Sciatic nerve (tissue), 2 donors: ENCODE results near the gene MTG2. TPM values are rescaled to one million over a fixed set of nuclear protein-coding genes. Genes with fewer than 3 reads are reported as not detected.
"Not testable (repeated sequence)": the region's sequence is repeated elsewhere in the genome, so short reads cannot be mapped to it uniquely, and the experiment has no call there.

Experiments used
- ATAC-seq: fragments of 200-7000 bp; cut with Tn5 transposase; one replicate; pipeline ENCODE4 v1.9.1; 2020; ENCODE audit warnings: mild to moderate bottlenecking, moderate library complexity
- DNase-seq: peaks from one replicate; pipeline ENCODE4 v3.0.0-alpha.2; 2020; ENCODE audit warnings: low spot score
- intact Hi-C: fragments of 100-400 bp; cut with DNase I; formaldehyde crosslinking; loops from one replicate; pipeline ENCODE4 v1.14.2; 2022
- total RNA-seq: library from RNA; stranded (reverse); fragmentation: NEBNext Ultra II Directional; extraction: Animal tissue kit (Norgen Biotek cat#: 25700); gene quantifications from one replicate; pipeline ENCODE4 v1.2.1, GENCODE V29; 2021
- donor health status: DM: no; HTN: no; CAD: no.
- donor health status: DM: no; HTN: no; CAD: no.

The MTG2 gene
- total RNA-seq, 1 donor from 2014 or later = 31.4 TPM

DNA sequence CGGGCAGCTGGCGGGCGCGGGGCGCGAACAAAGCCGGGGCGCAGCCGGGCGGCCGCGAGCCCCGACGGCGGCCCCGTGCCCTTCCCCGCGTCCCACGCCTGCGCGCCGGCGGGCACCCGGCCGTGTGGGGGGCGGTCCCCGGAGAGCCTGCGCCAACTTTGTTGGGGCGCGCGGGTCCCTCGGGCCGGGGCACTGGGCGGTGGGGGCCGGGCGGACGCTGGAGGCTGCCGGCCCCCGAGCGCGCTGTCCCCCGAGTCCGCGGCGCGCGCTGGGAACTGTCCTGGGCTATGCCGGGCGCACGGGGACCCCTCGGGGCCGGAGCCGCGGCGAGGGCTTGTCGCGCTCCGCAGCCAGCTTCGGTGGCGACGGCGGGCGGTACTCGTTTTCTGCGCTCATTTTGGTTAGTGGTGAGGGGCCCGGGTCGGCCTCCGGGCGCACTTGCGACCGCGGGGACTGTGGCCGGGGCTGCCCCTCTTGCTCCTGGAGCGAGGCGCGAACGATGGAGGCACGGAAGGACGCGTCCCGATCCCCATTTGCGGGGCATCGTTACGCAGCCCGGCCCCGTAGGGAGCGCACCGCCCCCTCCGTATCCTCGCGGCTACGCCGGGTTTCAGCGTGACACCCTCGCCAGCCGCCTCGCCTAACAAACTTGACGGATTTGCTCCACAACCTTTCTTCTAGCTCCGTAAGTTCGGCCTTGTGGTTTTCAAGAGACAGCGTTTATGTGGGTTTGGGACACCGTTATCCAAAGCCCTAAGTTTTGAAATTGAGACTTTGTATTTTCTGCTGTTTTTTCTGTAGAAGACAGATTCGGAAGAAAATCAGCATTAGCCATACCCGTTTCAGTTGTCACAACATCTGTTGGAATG, 38.6 kb upstream of the MTG2 start:
- ATAC-seq (peak; percentile 41), DNase-seq (peak; percentile 70)
- intact Hi-C loops = no loop called here

DNA sequence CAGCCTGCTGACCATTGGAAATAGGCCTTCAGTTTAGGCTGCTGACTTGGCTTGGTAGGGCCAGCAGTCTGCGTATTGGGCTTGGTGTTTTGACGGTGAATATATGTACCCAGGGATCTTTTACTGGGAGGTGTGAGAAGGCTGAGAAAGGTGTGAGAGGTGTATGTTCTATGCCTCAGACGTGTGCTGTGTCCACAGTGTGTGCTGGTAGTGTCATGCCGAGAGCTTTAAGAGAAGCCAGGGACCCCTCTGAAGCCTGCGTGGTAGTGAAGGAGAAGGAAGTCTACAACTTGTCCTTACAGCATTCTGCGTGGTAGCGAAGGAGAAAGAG, 37.2 kb upstream of the MTG2 start:
- DNase-seq (no peak), ATAC-seq (no peak)
- intact Hi-C loops = no loop called here

DNA sequence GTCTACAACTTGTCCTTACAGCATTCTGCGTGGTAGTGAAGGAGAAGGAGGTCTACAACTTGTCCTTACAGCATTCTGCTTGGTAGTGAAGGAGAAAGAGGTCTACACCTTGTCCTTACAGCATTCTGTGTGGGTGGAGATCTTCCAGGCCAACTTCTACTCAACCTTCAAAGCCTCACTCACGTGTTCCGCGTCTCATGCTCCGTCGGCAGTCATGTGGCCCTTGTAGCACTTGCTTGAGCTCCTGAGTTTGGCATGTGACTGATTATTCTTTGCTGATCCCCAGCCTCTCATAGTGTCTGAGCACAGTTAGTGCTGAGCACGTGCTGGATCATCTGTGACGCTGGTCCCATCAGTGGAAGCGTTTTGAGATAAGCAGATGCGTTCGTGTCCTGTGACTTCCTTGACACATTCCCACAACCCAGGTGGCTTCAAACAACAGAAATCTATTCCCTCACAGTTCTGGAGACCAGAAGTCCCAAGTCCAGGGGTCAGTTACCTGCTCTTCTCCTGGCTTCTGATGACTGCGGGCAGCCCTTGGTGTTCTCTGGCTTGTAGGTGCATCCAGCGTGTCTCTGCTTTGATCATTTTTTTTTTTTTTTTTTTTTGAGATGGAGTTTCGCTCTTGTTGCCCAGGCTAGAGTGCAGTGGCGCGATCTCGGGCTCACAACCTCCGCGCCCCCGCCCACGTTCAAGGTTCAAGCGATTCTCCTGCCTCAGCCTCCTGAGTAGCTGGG, 36.6 kb upstream of the MTG2 start:
- intact Hi-C loops = no loop called here
- DNase-seq = no peak
- no peak for ATAC-seq

DNA sequence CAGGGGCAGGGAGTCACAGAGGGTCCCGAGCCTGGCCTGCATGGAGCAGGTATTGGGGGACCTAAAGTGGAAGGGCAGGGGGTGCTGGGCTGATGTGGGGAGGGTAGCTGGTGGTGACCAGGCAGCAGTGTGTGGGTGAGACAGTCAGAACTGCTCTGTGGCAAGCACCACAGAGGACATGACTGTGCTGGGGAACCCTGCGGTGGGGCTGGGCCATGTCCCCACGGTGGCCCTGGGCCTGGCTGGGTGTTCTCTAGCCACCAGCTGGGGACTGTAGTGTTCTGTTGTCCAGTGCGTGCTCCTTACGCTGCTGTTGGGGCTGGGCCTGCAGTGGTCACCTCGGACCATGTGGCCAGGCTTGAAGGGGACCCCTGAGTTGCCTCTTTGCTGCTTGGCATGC, 35.7 kb upstream of the MTG2 start:
- ATAC-seq (no peak), DNase-seq (no peak)
- intact Hi-C loops = no loop called here

DNA sequence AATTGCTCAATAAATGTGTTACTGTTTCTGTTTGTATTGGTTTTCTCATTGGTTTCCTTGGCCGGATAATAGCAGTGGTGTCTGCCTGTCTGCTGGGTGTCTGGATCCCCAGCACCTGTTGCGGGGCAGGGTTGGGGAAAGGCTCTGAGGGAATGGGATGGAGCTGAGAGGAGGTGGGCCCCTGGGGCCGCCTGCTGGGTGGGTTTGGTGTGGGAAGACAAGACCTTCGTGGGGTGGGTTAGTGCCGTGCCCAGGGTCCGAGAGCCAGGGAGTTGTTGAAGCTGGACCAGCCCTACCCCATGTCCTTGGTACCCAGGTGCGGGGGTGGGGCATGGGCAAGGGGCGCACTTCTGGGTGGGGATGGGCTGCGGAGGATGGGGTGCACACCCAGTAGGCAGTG, 35.3 kb upstream of the MTG2 start:
- intact Hi-C loops = no loop called here
- ATAC-seq (no peak), DNase-seq (no peak)

DNA sequence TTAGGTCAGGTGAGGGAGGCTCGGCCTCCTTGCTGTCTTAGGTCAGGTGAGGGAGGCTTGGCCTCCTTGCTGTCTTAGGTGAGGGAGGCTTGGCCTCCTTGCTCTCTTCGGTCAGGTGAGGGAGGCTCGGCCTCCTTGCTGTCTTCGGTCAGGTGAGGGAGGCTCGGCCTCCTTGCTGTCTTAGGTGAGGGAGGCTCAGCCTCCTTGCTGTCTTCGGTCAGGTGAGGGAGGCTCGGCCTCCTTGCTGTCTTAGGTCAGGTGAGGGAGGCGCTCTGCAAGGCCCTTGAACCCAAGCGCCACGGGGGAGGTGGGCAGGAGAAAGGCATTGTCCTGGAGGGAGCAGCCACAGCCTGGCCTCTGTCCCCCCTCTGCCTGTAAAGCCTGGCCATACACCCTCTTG, 34.4 kb upstream of the MTG2 start:
- ATAC-seq, DNase-seq, intact Hi-C loops: not testable (repeated sequence)

DNA sequence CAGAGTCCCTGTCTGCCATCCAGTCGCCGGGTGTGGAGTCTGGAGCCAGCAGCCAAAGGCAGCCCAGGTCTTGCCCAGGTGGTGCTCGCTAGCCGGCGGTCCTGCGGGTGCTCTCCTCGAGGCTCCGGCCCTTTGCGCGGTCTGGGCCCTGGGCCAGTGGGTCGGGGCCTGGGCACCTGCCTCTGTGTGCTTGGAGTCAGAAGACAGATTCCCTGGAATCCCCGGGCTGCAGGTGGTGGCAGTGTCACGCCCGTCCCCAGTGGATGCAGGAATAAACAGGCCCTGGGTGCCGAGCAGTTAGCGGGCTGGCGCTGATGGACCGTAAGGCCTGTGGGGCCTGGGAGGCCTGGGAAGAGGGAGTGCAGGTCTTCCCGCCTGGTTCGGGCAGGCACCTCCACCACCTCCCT, 33.9 kb upstream of the MTG2 start:
- no peak for DNase-seq
- ATAC-seq = no peak
- intact Hi-C loops = no loop called here

DNA sequence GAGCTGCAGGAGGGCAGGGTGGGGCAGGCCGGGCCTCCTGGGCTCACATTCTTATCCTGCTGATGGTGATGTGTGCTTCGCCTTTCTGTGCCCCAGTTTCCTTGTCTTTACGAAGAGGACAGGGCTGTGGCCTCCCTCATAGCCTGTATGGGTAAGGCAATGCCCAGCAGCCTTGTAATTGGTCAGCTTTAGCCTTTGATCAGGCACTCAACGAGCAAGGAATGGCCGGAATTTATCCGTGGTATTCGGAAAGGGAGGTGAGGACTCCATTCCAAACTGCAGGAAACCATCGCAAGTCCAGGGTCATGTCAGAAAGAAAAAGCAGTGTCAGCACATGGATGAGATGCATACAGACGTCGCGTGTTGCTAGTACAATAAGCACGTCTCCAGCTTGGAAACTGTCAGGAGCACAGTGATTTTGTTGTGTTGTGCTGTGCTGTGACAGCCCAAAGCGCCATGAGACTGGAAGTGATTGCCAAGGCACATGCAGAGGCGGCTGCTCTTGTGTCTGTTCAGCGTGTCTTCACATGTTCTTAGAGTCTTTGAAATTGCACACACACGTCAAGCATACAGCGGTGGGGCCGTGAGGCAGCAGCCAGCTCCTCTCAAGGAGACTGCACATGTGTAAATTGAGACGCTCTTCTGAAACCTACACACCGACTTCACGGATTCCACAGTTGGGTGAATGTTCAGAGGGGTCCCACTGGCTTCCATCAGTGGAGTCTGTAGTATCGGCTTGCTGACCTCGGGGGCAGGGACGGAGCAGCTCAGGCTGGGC, 33.1 kb upstream of the MTG2 start:
- intact Hi-C loops = no loop called here
- DNase-seq (no peak), ATAC-seq (no peak)

DNA sequence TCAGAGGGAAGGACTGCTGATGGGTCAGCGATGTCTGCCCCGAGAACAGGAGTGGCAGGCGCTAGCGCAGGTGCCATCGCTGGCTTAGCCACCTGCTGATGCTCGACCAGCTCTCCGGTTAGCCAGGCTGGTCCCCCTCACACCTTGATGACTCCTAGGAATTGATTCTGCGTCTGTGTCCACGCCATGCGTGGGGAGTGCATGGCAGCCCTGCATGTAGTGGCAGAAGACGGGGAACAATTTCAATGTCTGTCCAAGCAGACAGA, 32.6 kb upstream of the MTG2 start:
- ATAC-seq (no peak), DNase-seq (no peak)
- intact Hi-C loops = no loop called here

DNA sequence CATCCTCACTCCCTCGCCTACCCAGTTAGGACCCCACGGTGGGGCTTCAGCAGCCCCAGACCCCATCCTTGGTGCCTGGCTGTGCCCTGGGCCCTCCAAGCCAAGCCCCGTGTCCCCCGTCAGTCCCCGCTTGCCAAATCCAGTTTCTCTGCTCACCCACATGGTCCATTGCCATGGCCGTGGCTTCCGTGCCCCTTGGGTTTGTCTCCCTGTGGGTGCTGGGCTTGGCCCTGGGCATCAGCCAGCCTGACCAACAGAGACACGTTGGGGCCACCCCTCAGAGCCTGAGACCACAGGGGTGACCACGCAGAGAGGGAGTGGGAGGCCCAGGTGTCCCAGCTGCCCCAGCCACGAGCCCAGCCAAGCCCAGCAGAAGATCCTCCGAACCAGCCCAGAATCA, 31.6 kb upstream of the MTG2 start:
- intact Hi-C loops = no loop called here
- DNase-seq (no peak), ATAC-seq (no peak)

DNA sequence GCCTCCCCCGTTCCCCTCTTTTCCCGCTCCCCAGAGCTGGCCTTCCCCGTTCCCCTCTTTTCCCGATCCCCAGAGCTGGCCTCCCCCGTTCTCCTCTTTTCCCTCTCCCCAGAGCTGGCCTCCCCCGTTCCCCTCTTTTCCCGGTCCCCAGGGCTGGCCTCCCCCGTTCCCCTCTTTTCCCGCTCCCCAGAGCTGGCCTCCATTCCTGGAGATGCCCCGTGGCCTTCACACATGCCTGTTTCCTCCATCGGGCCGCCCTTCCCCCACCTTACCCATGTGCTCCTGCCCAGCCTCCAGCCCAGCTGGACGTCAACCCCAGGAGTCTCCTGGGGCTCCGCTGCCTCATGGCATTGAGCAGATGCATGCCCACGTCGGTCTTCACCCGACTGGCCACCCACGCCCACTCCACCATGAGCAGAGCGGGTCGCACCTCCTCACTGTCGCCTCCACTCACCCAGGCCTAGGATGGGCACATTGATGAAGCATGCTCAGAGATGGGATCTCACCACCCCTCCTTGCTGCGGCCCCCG, 30.9 kb upstream of the MTG2 start:
- intact Hi-C loops = no loop called here
- DNase-seq (no peak), ATAC-seq (no peak)

DNA sequence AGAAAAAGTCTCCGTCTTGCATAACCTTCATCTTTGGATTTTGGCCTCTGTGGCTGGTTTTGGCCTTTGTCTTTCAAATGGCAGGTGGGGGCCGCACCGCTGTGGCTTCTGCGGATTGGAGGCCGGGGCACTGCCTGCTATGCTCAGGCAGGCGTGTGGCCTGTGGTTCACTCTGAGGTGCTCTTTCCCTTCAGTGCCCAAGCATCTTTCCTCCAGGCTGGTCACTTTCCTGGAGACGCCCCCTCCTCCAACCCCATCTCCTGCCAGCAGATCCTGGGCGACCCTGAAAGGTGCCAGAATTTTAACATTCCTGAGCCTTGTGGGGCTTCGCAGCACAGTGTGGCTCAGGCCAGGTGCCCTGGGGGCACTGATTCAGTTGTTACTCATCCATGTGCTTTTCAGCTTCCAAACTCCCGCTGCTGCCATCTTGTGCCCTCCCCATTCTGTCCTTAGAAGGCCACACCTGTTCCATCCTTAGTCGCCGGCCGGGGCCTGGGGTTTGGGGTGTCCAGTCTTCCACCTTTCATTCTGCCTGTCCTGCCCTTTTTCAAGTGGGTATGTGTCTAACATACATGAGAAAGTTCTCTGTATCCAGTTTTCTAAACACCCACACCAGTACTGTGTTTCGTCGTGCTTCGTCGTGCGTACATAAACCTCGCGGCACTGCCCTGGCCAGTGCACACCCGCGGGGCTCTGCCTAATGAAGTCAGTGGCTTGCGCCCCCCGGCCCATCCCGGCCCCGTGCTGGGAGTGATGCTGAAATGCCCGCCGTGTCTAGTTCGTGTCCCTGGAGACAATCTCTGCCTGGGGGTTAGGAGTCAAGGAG, 27.2 kb upstream of the MTG2 start:
- intact Hi-C loops = loop anchor here (2.0 kb wide), 1 partner anchor 39 kb away; no protein-coding TSS in a partner anchor
- ATAC-seq (no peak), DNase-seq (no peak)

DNA sequence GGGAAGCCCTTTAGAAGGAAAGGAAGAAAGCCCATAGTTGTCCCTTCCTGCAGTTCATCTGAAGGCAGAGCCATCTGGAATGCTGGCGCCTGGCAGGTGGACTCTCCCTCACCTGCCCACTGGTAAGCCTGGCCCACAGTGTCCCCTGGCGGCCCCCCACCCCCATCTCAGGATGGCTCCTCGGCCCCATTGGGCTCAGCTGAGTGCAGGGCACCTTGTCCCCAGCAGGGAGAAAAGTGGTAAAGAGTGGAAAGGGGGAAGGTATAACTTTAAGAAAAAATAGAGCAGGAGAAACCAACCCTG, 26.6 kb upstream of the MTG2 start:
- DNase-seq = no peak
- intact Hi-C loops = loop anchor here (2.0 kb wide), 1 partner anchor 39 kb away; no protein-coding TSS in a partner anchor
- ATAC-seq = no peak

DNA sequence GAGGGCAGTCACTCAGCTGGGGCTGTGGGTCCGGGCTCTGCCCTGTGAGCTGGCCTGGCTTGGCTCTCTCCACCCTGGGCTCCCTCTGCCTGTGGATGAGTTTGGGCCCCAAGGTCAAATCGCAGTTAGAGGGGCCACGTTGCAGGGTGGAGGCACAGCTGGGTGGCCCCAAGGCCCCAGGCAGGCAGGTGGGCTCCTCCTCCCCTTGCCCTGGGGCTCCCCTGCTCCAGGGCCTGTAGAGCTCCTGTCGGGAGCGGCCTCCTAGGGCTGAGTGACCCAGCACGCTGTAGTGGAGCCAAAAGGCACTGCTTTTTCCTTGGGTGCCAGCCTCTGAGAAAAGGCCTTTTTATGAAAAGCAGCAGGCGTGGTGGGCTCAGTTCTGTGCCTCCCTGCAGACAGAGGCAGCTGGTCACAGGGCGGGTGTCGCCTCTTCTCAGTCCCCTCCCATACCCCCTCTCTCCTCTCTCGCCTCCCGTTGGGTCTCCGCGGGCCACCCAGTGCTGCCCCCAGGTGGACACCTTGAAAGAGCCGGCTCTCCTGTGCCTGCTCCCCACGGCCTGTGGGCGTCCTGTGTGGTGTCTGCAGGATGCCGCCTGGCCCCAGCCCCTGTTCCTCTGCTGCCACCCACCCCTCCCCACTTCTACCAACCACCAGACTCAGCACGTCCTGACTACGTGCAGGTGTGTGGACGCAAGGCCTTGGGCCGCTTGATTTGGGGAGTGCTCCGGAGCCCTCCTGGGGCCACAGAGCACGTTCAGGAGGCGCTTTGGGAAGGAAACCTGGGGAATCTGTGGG, 26.0 kb upstream of the MTG2 start:
- ATAC-seq (peak; percentile 77), DNase-seq (peak; percentile 80)
- intact Hi-C loops = loop anchor here (2.0 kb wide), 1 partner anchor 38 kb away; no protein-coding TSS in a partner anchor

DNA sequence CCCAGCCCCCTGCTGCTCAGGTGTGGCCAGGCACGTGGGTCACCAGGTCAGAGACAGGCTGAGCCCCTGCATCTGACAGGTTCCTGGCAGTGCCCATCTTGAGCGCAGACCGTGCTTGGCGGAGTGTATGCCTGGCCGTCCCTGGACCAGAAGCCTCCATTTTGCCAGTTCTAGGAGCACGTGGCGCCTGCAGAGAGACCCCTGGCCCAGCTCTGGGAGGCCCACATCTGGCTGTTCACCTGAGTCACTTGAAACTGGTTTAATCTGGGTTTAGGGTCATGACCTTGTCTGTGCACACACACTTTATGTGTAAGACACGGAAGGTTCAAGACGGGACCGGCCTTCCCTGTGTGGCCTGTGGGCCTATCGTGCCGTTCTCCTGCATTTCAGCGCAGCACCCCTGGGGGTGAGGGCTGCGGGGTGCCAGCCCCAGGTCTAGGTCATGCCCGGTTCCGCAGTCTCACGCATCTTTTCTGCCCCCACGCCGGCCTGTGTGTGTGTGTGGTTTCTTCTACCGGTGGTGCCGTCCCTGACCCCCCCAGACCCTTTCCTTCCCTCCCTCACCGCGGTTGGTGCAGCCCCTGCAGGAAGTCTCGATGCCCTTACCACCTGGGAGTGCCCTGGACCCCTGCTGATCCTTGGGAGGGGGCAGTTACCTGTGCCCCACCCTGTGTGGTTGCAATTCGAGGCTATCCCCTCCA, 25.3 kb upstream of the MTG2 start:
- ATAC-seq (no peak), DNase-seq (no peak)
- intact Hi-C loops = loop anchor here (2.0 kb wide), 1 partner anchor 37 kb away; no protein-coding TSS in a partner anchor

DNA sequence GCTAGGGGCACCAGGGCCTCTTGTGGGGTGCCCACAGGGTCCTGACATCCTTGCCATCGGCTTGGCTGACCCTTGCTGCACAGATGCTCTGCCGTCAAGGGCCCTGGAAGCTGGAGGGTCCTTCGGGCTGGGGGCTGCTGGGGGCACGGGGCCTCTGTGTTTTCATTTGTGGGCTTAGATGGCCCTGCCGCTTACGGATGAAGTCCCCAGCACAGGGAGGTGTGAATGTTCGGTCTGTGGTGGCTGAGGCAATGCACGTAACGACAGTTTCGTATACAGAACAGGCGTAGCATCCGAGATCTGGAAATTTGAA, 24.8 kb upstream of the MTG2 start:
- intact Hi-C loops = no loop called here
- no peak for ATAC-seq
- no peak for DNase-seq

DNA sequence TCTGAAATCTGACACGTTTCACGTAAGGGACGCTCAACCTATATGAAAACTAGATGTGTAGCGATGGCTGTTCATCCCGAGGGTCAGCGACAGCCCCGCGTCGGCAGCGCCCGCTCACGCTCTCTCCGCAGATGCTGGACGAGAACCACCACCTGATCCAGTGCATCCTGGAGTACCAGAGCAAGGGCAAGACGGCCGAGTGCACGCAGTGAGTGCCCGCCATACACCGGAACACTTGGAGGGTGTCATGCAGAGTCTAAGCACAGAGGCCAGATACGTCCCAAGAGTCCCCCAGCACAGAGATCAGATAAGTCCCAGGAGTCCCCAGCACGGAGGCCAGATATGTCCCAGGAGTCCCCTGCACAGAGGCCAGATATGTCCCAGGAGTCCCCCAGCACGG, 24.3 kb upstream of the MTG2 start:
- no peak for ATAC-seq
- no peak for DNase-seq
- intact Hi-C loops = no loop called here

DNA sequence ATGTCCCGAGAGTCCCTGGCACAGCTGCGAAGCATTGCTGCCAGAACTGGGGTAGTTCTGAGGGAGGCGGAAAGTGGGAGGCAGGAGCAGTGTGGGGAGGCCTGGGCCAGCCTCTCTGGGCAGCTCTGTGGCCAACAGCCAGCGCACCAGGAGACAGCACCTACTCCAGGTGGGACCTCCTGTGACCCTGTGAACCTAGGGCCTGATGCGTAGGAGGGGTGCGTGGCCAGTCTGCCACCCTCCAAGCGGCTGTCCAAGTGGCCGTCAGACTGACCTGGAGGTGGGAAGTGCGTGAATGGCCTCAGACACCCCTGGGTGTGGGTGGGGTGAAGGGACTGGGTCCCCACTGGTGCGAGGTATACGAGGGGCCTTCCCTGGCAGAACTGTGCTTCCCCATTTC, 23.8 kb upstream of the MTG2 start:
- DNase-seq (no peak), ATAC-seq (no peak)
- intact Hi-C loops = no loop called here
